ENCODE results near the gene OGFOD2. TPM values are rescaled to one million over a fixed set of nuclear protein-coding genes. Genes with fewer than 3 reads are reported as not detected.

OGFOD2 gene
- total and polyA plus RNA-seq, 9 of the 15 experiments (the other 6 are each of a cell fraction or from before 2014, with no cell fraction given), result 1.4 to 111 (median 18.5) TPM

DNA sequence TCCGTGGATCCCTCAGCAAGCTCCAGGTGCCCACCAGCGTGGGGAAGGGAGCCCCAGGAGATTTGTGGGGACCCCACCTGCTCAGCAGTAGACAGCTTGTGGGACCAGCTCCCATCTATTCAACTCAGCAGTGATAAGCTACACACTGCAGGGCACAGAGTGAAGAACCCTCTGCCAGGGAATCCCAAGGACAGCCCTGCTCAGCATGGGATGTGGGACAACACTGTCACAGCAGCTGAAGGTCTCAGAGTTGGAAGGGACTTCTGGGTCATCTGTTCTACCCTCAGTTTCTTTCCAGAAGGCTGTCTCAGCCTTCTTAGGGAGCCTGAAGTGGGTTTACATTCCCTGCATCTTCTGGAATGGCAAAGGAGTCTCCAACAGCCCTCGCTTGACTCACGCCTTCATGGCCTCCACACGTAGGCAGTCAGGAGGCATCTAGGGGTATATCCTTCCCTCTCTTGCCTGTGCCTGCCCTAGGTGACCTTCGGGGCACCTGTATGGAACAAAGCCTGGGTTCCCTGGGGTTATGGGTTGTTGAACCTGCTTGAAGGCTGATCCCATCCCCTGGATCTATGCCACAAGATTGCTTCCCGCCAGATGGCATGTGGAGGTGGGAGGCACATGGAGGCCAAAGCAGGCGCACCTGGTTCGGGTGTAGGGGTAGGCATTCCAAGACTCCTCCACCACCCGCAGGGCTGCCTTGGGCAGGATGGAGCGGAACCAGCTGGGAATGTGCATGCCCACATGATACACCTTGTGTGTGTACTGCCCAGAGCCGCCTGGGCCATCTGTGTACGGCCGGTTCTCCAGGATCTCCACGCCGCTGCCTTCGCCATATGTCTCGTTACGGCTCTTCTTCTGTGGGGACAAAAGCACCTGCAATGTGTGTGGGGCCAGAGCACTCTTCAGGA lies 38.4 kb downstream of the OGFOD2 start:
- H3K9me3 ChIP-seq (replicated peaks; ENCODE audit: control insufficient read depth, insufficient read depth, low read depth, low read length), result no peaks in the 10 kb centered on the region
- H3K9ac ChIP-seq (ENCODE audit: insufficient read depth in 1 of 2, low read depth in 2 of 2, low read length in 2 of 2), result peak overlapping the region in 1 of 2 experiments; percentile 46; a peak in 1 of 4 replicates
- FAIRE-seq (no peak), ATAC-seq (no peak), DNase-seq (ENCODE audit: extremely low read depth in 1 of 4, low spot score in 3 of 4) (no peak)
- 0 out of 2 replicates have a peak, but pooled peaks cover 4% of the 10 kb centered on the region for H4K20me1 ChIP-seq (replicated peaks; ENCODE audit: control insufficient read depth, insufficient read depth, low read length)
- peaks cover 4% of the 10 kb centered on the region; the same call in 1 of the 3 replicates for H3K36me3 ChIP-seq (ENCODE audit: control insufficient read depth, insufficient read depth, low read length)
- in situ Hi-C loops (cut with MboI) (no loop called here), intact Hi-C loops (cut with micrococcal nuclease) (no loop called here)
- no TSS peak for BruUV-seq (replicated peaks)
- no peaks in the 10 kb centered on the region for H3K27me3 ChIP-seq (ENCODE audit: control insufficient read depth in 2 of 2, insufficient read depth in 2 of 2, low read length in 2 of 2)
- no peaks in the 10 kb centered on the region for H3K9me1 ChIP-seq (ENCODE audit: control insufficient read depth, insufficient read depth, low read length)
- 0 out of 5 replicates have a peak, but pooled peaks cover 0 to 3% of the 10 kb centered on the region in 2 experiments for H3K4me1 ChIP-seq (replicated peaks in 1 of 2; ENCODE audit: control insufficient read depth in 2 of 2, insufficient read depth in 2 of 2, low read length in 2 of 2)
- CTCF ChIA-PET (ENCODE audit: low intra/inter-chr PET ratio), result no interaction called here
- no peaks in the 10 kb centered on the region for H3K79me2 ChIP-seq (ENCODE audit: control insufficient read depth, insufficient read depth, low read length)
- WGBS (ENCODE audit: insufficient coverage, low coverage, missing lambda C conversion rate), result 78% methylated on average over 19 of the region's 19 CpGs
- POLR2A ChIA-PET, result interaction anchor here (1.1 kb wide), 1 partner anchor 142 kb away, joined by 3 read pairs; no protein-coding TSS in a partner anchor
- no peak overlapping the region for H3K4me3 ChIP-seq
- H2AFZ ChIP-seq (ENCODE audit: low read depth, low read length), result no peak overlapping the region
- no peak overlapping the region for H3K4me2 ChIP-seq (ENCODE audit: insufficient read depth, low read length)
- H3K27ac ChIP-seq (ENCODE audit: extremely low read depth, low read depth, low read length), result no peak overlapping the region
- TF ChIP-seq, protein P1, sequence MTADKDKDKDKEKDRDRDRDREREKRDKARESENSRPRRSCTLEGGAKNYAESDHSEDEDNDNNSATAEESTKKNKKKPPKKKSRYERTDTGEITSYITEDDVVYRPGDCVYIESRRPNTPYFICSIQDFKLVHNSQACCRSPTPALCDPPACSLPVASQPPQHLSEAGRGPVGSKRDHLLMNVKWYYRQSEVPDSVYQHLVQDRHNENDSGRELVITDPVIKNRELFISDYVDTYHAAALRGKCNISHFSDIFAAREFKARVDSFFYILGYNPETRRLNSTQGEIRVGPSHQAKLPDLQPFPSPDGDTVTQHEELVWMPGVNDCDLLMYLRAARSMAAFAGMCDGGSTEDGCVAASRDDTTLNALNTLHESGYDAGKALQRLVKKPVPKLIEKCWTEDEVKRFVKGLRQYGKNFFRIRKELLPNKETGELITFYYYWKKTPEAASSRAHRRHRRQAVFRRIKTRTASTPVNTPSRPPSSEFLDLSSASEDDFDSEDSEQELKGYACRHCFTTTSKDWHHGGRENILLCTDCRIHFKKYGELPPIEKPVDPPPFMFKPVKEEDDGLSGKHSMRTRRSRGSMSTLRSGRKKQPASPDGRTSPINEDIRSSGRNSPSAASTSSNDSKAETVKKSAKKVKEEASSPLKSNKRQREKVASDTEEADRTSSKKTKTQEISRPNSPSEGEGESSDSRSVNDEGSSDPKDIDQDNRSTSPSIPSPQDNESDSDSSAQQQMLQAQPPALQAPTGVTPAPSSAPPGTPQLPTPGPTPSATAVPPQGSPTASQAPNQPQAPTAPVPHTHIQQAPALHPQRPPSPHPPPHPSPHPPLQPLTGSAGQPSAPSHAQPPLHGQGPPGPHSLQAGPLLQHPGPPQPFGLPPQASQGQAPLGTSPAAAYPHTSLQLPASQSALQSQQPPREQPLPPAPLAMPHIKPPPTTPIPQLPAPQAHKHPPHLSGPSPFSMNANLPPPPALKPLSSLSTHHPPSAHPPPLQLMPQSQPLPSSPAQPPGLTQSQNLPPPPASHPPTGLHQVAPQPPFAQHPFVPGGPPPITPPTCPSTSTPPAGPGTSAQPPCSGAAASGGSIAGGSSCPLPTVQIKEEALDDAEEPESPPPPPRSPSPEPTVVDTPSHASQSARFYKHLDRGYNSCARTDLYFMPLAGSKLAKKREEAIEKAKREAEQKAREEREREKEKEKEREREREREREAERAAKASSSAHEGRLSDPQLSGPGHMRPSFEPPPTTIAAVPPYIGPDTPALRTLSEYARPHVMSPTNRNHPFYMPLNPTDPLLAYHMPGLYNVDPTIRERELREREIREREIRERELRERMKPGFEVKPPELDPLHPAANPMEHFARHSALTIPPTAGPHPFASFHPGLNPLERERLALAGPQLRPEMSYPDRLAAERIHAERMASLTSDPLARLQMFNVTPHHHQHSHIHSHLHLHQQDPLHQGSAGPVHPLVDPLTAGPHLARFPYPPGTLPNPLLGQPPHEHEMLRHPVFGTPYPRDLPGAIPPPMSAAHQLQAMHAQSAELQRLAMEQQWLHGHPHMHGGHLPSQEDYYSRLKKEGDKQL (CRISPR knock-in tag; IDR thresholded peaks at IDR 0.05; ENCODE audit: borderline replicate concordance), result no peak
- TF ChIP-seq ZNF12 (CRISPR knock-in tag; IDR thresholded peaks at IDR 0.05) (no peak), SRSF1 (IDR thresholded peaks at IDR 0.05; ENCODE audit: low read depth, low read length) (no peak), SUPT5H (IDR thresholded peaks at IDR 0.05) (no peak), ZNF76 (CRISPR knock-in tag; IDR thresholded peaks at IDR 0.05; ENCODE audit: borderline replicate concordance) (no peak), CBX3 (IDR thresholded peaks at IDR 0.05; ENCODE audit: borderline replicate concordance in 1 of 2, low read length in 2 of 2) (no peak)
- TF ChIP-seq, protein P2, sequence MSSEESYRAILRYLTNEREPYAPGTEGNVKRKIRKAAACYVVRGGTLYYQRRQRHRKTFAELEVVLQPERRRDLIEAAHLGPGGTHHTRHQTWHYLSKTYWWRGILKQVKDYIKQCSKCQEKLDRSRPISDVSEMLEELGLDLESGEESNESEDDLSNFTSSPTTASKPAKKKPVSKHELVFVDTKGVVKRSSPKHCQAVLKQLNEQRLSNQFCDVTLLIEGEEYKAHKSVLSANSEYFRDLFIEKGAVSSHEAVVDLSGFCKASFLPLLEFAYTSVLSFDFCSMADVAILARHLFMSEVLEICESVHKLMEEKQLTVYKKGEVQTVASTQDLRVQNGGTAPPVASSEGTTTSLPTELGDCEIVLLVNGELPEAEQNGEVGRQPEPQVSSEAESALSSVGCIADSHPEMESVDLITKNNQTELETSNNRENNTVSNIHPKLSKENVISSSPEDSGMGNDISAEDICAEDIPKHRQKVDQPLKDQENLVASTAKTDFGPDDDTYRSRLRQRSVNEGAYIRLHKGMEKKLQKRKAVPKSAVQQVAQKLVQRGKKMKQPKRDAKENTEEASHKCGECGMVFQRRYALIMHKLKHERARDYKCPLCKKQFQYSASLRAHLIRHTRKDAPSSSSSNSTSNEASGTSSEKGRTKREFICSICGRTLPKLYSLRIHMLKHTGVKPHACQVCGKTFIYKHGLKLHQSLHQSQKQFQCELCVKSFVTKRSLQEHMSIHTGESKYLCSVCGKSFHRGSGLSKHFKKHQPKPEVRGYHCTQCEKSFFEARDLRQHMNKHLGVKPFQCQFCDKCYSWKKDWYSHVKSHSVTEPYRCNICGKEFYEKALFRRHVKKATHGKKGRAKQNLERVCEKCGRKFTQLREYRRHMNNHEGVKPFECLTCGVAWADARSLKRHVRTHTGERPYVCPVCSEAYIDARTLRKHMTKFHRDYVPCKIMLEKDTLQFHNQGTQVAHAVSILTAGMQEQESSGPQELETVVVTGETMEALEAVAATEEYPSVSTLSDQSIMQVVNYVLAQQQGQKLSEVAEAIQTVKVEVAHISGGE (CRISPR knock-in tag; IDR thresholded peaks at IDR 0.05), result no peak

Data from K562 (cell line).